GM13976 (cell line): ENCODE results near the gene CIB2.

ENCODE experiments used
- DNase-seq: peaks from one replicate; pipeline ENCODE4 v3.0.0; 2012; ENCODE audit warnings: low spot score
- in situ Hi-C: fragments of 300-500 bp; cut with MboI; formaldehyde crosslinking; loops from one replicate; pipeline ENCODE4 v1.12.0; 2022; ENCODE audit warnings: low sequenced_read_pairs, mixed read lengths, inconsistent platforms; ENCODE audit not compliant: unreplicated experiment
- TF ChIP-seq, protein P1 (sequence below): IDR thresholded peaks from 2 replicates; pipeline ENCODE4 v1.5.1; 2012; ENCODE audit warnings: borderline replicate concordance, mild to moderate bottlenecking; ENCODE audit not compliant: insufficient read depth; ENCODE audit errors: extremely low read depth, missing control alignments, control extremely low read depth

CIB2 gene

DNA sequence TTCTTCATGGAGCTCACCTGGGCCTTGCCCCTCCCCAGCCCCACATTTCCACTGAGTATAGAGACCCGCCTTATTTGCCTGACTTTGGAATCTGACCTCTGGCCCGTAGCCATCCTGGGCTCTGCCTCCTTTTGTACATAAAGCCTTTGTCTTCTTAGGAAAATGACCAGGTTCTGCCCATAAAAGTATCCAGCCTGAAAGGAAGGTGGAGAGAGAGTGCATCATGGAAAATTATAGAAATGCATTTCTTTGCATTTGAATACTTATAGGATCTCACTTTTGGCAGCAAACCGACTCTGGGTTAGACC lies 42.5 kb downstream of the CIB2 start:
- TF ChIP-seq, protein P1, sequence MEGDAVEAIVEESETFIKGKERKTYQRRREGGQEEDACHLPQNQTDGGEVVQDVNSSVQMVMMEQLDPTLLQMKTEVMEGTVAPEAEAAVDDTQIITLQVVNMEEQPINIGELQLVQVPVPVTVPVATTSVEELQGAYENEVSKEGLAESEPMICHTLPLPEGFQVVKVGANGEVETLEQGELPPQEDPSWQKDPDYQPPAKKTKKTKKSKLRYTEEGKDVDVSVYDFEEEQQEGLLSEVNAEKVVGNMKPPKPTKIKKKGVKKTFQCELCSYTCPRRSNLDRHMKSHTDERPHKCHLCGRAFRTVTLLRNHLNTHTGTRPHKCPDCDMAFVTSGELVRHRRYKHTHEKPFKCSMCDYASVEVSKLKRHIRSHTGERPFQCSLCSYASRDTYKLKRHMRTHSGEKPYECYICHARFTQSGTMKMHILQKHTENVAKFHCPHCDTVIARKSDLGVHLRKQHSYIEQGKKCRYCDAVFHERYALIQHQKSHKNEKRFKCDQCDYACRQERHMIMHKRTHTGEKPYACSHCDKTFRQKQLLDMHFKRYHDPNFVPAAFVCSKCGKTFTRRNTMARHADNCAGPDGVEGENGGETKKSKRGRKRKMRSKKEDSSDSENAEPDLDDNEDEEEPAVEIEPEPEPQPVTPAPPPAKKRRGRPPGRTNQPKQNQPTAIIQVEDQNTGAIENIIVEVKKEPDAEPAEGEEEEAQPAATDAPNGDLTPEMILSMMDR, result no peak
- DNase-seq, result no peak
- in situ Hi-C loops, result no loop called here

DNA sequence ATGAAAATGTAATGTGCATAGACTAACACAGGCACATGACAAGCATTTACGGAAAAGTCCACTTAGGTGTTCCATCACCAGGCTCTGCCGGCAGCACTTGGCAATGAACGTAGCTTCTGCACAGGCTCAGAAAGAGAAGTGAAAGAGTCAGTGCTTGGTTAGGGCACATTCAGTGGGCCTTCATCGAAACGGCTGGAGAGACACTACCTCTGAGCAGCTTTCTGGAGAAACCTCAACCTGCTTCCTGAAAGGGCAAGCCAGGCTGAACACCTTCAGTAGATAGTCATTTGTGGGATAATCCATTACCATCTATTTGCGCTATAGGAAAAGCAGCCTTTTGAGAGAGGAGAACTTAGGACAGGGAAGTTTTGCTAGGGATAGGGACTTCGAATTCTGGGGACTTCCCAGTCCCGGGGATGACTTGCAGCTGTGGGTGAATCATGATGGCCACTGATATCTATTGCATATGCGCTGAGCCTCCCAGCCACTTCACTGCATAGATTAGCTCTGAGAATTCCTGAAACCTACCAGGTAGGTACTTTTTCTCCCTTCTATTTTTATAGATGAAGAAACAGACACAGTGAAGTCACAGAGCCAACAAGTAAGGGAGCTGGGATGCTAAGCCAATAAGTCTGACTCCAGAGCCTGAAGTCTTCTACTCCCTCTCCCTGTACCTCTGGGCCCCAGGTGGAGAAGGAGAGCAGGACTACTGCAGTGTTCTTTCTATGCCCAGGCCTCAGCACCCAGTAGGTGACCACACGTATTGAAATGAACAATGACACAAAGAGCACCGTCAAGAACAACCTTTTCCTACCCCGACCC lies 43.1 kb downstream of the CIB2 start:
- TF ChIP-seq, protein P1, result no peak
- no peak for DNase-seq
- in situ Hi-C loops, result no loop called here

DNA sequence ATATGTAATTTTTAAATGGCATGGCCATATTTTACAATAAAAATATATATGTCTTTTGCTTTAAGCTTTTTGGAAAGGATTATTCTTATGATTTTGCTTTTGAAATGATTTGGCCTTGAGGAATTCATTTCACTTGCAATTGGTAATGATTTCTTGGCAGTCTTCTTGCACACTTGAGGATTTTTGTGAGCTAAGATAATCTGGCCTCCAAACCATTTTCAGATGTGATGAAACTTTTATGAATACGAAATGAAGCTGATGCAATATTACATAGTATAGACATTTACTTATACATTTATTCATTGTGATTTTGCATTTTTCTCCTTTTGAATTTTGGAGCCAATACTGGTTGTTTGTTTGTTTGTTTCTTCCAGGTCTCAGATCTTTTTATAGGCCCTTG lies 45.3 kb downstream of the CIB2 start:
- in situ Hi-C loops, result no loop called here
- DNase-seq, result no peak
- TF ChIP-seq, protein P1, result no peak

DNA sequence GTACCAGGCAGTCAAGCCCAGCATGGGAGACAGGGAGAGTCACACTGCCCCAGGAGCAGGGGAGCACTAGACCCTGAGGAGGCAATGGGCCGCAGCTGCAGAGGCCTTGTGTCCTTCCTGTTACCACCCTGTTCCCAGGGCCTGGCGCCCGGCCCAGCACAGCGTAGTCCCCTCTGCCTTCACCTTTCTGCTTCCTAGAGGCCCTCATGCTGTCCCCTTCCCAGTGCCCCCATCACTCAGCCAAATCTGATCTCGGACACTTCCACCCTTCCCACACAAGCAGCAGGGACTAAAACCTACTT lies 46.8 kb downstream of the CIB2 start:
- DNase-seq, result no peak
- in situ Hi-C loops, result no loop called here
- TF ChIP-seq, protein P1, result no peak

DNA sequence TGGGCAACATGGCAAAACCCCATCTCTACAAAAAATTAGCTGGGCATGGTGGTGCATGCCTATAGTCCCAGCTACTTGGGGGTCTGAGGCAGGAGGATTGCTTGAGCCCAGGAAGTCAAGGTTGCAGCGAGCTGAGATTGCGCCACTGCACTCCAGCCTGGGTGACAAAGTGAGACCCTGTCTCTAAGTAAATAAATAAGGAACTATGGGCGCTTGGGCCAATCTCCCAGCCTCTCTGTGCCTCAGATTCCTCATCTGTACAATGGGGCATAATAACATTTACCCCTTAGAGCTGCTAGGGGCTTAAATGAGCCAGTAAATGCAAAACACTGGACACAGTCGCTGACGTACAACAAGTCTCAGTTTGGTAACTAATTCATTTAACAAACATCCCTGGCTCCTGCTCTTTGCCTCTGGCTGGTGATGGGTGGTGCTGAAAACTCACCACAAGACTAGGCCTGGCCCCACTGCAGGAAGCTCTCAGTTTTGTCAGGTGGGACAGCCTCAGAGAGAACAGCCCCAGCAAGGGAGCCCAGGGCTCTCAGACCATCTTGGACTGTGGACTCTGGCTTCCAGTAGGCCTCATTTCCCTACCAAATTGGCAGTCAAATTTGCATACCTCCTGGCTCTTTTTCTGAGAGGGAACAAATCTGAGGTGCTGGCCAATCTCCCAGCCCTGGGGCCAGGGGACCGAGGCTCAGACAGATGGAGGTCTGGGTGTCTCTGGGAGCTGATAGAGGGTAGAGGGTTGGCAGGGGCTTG lies 47.4 kb downstream of the CIB2 start:
- TF ChIP-seq, protein P1, result no peak
- no peak for DNase-seq
- in situ Hi-C loops, result no loop called here

DNA sequence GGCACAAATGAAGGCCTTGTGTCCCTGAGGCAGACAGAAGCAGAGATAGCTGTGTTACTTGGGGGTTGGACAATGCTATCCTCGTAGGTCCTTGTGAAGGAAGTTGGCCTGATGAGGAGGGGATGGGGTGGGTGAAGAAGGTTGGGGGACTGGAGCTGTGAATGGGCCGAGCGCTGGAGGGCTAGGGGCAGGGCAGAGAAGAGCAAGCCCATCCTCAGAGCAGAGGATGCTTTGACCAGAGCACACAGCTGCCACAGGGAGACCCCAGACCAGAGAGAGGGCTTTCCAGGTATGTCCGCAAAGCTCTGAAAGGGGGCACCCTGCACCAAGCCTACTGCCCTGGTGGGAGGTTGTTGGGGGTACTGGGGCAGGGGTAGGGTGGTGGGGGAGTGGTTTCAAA lies 48.1 kb downstream of the CIB2 start:
- in situ Hi-C loops, result no loop called here
- no peak for DNase-seq
- TF ChIP-seq, protein P1, result no peak
